IMR-90 (cell line): ENCODE data around the gene AADACL4.

Experiments used
- CEBPB ChIP-seq: IDR thresholded peaks from 2 replicates; pipeline ENCODE4 v1.6.1; 2012; ENCODE audit warnings: low read depth, low read length, improper control_type of control experiment
- MXI1 ChIP-seq: IDR thresholded peaks from 2 replicates; pipeline ENCODE4 v1.6.1; 2012; ENCODE audit warnings: low read depth, mild to moderate bottlenecking, low read length, moderate library complexity, borderline replicate concordance
- POLR2A ChIP-seq: IDR thresholded peaks from 2 replicates; pipeline ENCODE4 v1.6.1; 2012; ENCODE audit warnings: mild to moderate bottlenecking, low read depth, low read length
- RCOR1 ChIP-seq: IDR thresholded peaks from 2 replicates; pipeline ENCODE4 v1.6.1; 2012; ENCODE audit warnings: mild to moderate bottlenecking, low read length, improper control_type of control experiment; ENCODE audit not compliant: insufficient replicate concordance
- SMC3 ChIP-seq: fragments of 150-350 bp; IDR thresholded peaks from 2 replicates; pipeline ENCODE4 v1.6.1; 2016; ENCODE audit warnings: low read depth, mild to moderate bottlenecking, antibody characterized with exemption, low read length, moderate library complexity
- TF ChIP-seq, protein P1 (sequence below): conservative IDR thresholded peaks from 2 replicates; pipeline ENCODE4 v1.5.1; 2012; ENCODE audit warnings: mild to moderate bottlenecking, low read depth, low read length, improper control_type of control experiment
- TF ChIP-seq, protein P2 (sequence below): fragments of 150-350 bp; IDR thresholded peaks from 2 replicates; pipeline ENCODE4 v1.6.1; 2017; ENCODE audit warnings: mild to moderate bottlenecking, antibody characterized with exemption, low read length, low read depth

DNA sequence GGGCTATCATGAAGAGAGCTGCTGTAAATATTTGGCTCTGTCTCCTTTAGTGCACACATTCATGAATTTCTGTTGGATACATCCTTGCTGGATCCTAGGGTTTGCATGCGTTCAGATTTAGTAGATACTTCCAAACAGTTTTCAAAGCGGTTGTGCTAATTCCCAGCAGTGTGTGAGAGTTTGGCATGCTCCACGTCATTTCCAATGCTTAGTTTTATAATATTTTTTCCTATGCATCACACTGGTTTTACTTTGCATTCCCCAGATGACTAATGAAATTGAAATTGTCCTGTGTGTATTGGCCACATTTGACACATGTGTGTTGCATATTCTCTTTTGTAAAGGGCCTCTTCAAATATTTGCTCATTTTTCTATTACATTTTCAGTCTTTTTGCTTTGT lies 53.5 kb downstream of the AADACL4 start:
- TF ChIP-seq CEBPB = no peak
- TF ChIP-seq, protein P1, sequence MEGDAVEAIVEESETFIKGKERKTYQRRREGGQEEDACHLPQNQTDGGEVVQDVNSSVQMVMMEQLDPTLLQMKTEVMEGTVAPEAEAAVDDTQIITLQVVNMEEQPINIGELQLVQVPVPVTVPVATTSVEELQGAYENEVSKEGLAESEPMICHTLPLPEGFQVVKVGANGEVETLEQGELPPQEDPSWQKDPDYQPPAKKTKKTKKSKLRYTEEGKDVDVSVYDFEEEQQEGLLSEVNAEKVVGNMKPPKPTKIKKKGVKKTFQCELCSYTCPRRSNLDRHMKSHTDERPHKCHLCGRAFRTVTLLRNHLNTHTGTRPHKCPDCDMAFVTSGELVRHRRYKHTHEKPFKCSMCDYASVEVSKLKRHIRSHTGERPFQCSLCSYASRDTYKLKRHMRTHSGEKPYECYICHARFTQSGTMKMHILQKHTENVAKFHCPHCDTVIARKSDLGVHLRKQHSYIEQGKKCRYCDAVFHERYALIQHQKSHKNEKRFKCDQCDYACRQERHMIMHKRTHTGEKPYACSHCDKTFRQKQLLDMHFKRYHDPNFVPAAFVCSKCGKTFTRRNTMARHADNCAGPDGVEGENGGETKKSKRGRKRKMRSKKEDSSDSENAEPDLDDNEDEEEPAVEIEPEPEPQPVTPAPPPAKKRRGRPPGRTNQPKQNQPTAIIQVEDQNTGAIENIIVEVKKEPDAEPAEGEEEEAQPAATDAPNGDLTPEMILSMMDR = no peak
- TF ChIP-seq RCOR1 = no peak
- TF ChIP-seq POLR2A = no peak
- TF ChIP-seq, protein P2, sequence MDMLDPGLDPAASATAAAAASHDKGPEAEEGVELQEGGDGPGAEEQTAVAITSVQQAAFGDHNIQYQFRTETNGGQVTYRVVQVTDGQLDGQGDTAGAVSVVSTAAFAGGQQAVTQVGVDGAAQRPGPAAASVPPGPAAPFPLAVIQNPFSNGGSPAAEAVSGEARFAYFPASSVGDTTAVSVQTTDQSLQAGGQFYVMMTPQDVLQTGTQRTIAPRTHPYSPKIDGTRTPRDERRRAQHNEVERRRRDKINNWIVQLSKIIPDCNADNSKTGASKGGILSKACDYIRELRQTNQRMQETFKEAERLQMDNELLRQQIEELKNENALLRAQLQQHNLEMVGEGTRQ = no peak
- TF ChIP-seq MXI1 = no peak
- TF ChIP-seq SMC3 = no peak
